H1 (cell line): ENCODE measurements around the gene STH. TPM values are rescaled to one million over a fixed set of nuclear protein-coding genes. Genes with fewer than 3 reads are reported as not detected.

Experiments
- BCL11A ChIP-seq, 2 experiments: IDR thresholded peaks; one replicate each; pipeline ENCODE4 v1.6.1; 2011; ENCODE audit warnings: low read depth in 2 of 2, low read length in 2 of 2, mild to moderate bottlenecking in 2 of 2
- CBX5 ChIP-seq: fragments of 300-800, 300-1000 bp; sonication (generic); IDR thresholded peaks from 2 replicates; pipeline ENCODE4 v1.7.1; 2016; ENCODE audit warnings: antibody characterized with exemption, low read length, low read depth
- JUND ChIP-seq: IDR thresholded peaks from 2 replicates; pipeline ENCODE4 v1.6.1; 2011; ENCODE audit warnings: mild to moderate bottlenecking, improper control_type of control experiment, low read length
- NANOG ChIP-seq: IDR thresholded peaks from 2 replicates; pipeline ENCODE4 v1.6.1; 2011; ENCODE audit warnings: low read length, low read depth, mild to moderate bottlenecking, inconsistent platforms; ENCODE audit not compliant: insufficient read depth, poor library complexity, severe bottlenecking
- PHF8 ChIP-seq: fragments of 200-600 bp; sonication (generic); conservative IDR thresholded peaks from 2 replicates; pipeline ENCODE4 v1.7.1; 2012; ENCODE audit warnings: low read depth, mild to moderate bottlenecking, inconsistent platforms, low read length, moderate library complexity
- RFX5 ChIP-seq: IDR thresholded peaks from 2 replicates; pipeline ENCODE4 v1.6.1; 2011; ENCODE audit warnings: low read depth, low read length, improper control_type of control experiment, borderline replicate concordance
- SP4 ChIP-seq: IDR thresholded peaks from 2 replicates; pipeline ENCODE4 v1.6.1; 2012; ENCODE audit warnings: low read length, inconsistent platforms
- polyA plus RNA-seq, 7 experiments: library from polyadenylated mRNA; depleted of rRNA in 3 of 7; stranded (reverse) in 5 of 7; unstranded in 2 of 7; fragments of >200 nt in 5 of 7; fragments of 200-250 nt in 2 of 7; gene quantifications; 1 replicate in 5 of 7; 2 replicates in 1 of 7; 4 replicates in 1 of 7; pipeline versions ENCODE4 v1.2.1 to v1.2.3, GENCODE V29; 2011 to 2013; ENCODE audit warnings: missing spikeins in 2 of 7, mixed read lengths in 2 of 7
- total RNA-seq: library from RNA; stranded (reverse); fragmentation: NEBNext Ultra II Directional; extraction: Animal tissue kit (Norgen Biotek cat#: 25700); gene quantifications from 2 replicates; pipeline ENCODE4 v1.2.1, GENCODE V29; 2021

The STH gene
- total and polyA plus RNA-seq, 2 of the 8 experiments (the other 6 are each of a cell fraction or from before 2014, with no cell fraction given), result not detected

DNA sequence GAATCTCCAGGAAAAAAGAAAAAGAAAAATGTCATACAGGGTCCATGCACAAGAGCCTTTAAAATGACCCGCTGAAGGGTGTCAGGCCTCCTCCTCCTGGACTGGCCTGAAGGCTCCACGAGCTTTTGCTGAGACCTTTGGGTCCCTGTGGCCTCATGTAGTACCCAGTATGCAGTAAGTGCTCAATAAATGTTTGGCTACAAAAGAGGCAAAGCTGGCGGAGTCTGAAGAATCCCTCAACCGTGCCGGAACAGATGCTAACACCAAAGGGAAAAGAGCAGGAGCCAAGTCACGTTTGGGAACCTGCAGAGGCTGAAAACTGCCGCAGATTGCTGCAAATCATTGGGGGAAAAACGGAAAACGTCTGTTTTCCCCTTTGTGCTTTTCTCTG, 845 bp downstream of the STH start (continued):
- TF ChIP-seq JUND, result no peak
- no peak for TF ChIP-seq PHF8
- no peak for TF ChIP-seq SP4
- no peak for TF ChIP-seq BCL11A (IDR thresholded peaks at IDR 0.05; ENCODE audit: low read depth in 2 of 2, low read length in 2 of 2)
- no peak for TF ChIP-seq CBX5
- no peak for TF ChIP-seq RFX5
- no peak for TF ChIP-seq NANOG
